Liver (tissue), 9 donors: ENCODE results near the gene CASP10. TPM values are rescaled to one million over a fixed set of nuclear protein-coding genes. Genes with fewer than 3 reads are reported as not detected.
A peak's percentile ranks its signal among the peaks of the same experiment; 100 is the strongest.

ENCODE experiments used
- DNase-seq: peaks from one replicate; pipeline ENCODE4 v3.0.0-alpha.2; 2017; ENCODE audit warnings: low spot score
- H3K27ac ChIP-seq, 2 donors: one replicate each; pipeline ENCODE4 v1.7.0; 2013; ENCODE audit warnings: inconsistent platforms in 2 of 2, low read length in 2 of 2, control low read depth in 1 of 2, low read depth in 1 of 2, mild to moderate bottlenecking in 1 of 2
- H3K27me3 ChIP-seq, 4 donors: one replicate each; pipeline versions ENCODE4 v1.6.1 to v1.7.0; 2013; ENCODE audit warnings: low read length in 3 of 4, inconsistent platforms in 1 of 4, mild to moderate bottlenecking in 1 of 4, moderate library complexity in 1 of 4; ENCODE audit not compliant: control insufficient read depth in 4 of 4, insufficient read depth in 4 of 4
- H3K36me3 ChIP-seq, 4 donors: one replicate each; pipeline versions ENCODE4 v1.6.1 to v1.7.0; 2013; ENCODE audit warnings: low read length in 3 of 4, mild to moderate bottlenecking in 3 of 4, low read depth in 1 of 4, moderate library complexity in 1 of 4; ENCODE audit not compliant: control insufficient read depth in 4 of 4, insufficient read depth in 3 of 4
- H3K4me1 ChIP-seq, 4 donors: one replicate each; pipeline versions ENCODE4 v1.6.1 to v1.7.0; 2013; ENCODE audit warnings: low read length in 3 of 4, mild to moderate bottlenecking in 3 of 4, moderate library complexity in 1 of 4; ENCODE audit not compliant: control insufficient read depth in 4 of 4, insufficient read depth in 4 of 4
- H3K4me3 ChIP-seq, 3 donors: one replicate each; pipeline versions ENCODE4 v1.6.1 to v1.7.0; 2013; ENCODE audit warnings: low read length in 3 of 3, control low read depth in 1 of 3, low read depth in 1 of 3, mild to moderate bottlenecking in 1 of 3
- H3K9ac ChIP-seq, 2 donors: one replicate each; pipeline ENCODE4 v1.7.0; 2013; ENCODE audit warnings: low read length in 2 of 2, mild to moderate bottlenecking in 2 of 2, moderate library complexity in 2 of 2, control low read depth in 1 of 2, low read depth in 1 of 2
- H3K9me3 ChIP-seq, 4 donors: one replicate each; pipeline versions ENCODE4 v1.6.1 to v1.7.0; 2013; ENCODE audit warnings: low read length in 3 of 4; ENCODE audit not compliant: control insufficient read depth in 4 of 4
- ATF3 ChIP-seq: IDR thresholded peaks from 2 replicates; pipeline ENCODE4 v1.6.1; 2016; ENCODE audit warnings: antibody characterized with exemption
- CTCF ChIP-seq: fragments of 150-350 bp; IDR thresholded peaks from 2 replicates; pipeline ENCODE4 v1.5.1; 2017; ENCODE audit warnings: improper control_type of control experiment, low read depth, low read length; ENCODE audit not compliant: missing input control
- EGR1 ChIP-seq, 2 donors: IDR thresholded peaks; 2 replicates each; pipeline ENCODE4 v1.6.1; 2016 to 2018; ENCODE audit warnings: antibody characterized with exemption in 2 of 2, low read depth in 2 of 2
- FOXA1 ChIP-seq: IDR thresholded peaks from 2 replicates; pipeline ENCODE4 v1.6.1; 2016; ENCODE audit warnings: antibody characterized with exemption
- FOXA2 ChIP-seq: IDR thresholded peaks from 2 replicates; pipeline ENCODE4 v1.6.1; 2016; ENCODE audit warnings: antibody characterized with exemption
- GABPA ChIP-seq, 2 donors: IDR thresholded peaks in 1 of 2; conservative IDR thresholded peaks in 1 of 2; 2 replicates each; pipeline ENCODE4 v1.6.1; 2016; ENCODE audit warnings: antibody characterized with exemption in 2 of 2, mild to moderate bottlenecking in 1 of 2, moderate library complexity in 1 of 2
- HNF4A ChIP-seq, 2 donors: conservative IDR thresholded peaks; 2 replicates each; pipeline ENCODE4 v1.6.1; 2016; ENCODE audit warnings: antibody characterized with exemption in 2 of 2, mild to moderate bottlenecking in 2 of 2
- HNF4G ChIP-seq: IDR thresholded peaks from 2 replicates; pipeline ENCODE4 v1.6.1; 2016; ENCODE audit warnings: antibody characterized with exemption
- JUND ChIP-seq, 2 donors: IDR thresholded peaks; 2 replicates each; pipeline ENCODE4 v1.6.1; 2016; ENCODE audit warnings: antibody characterized with exemption in 2 of 2
- NR2F2 ChIP-seq: IDR thresholded peaks from 2 replicates; pipeline ENCODE4 v1.6.1; 2016; ENCODE audit warnings: antibody characterized with exemption
- RAD21 ChIP-seq, 2 donors: IDR thresholded peaks; 2 replicates each; pipeline ENCODE4 v1.6.1; 2016; ENCODE audit warnings: antibody characterized with exemption in 2 of 2, mild to moderate bottlenecking in 2 of 2
- RXRA ChIP-seq, 2 donors: IDR thresholded peaks; 2 replicates each; pipeline ENCODE4 v1.6.1; 2017 to 2018; ENCODE audit warnings: antibody characterized with exemption in 2 of 2, mild to moderate bottlenecking in 1 of 2
- SP1 ChIP-seq: IDR thresholded peaks from 2 replicates; pipeline ENCODE4 v1.6.1; 2018; ENCODE audit warnings: antibody characterized with exemption, mild to moderate bottlenecking
- TAF1 ChIP-seq: conservative IDR thresholded peaks from 2 replicates; pipeline ENCODE4 v1.6.1; 2016; ENCODE audit warnings: antibody characterized with exemption, mild to moderate bottlenecking
- YY1 ChIP-seq: IDR thresholded peaks from 2 replicates; pipeline ENCODE4 v1.6.1; 2016; ENCODE audit warnings: antibody characterized with exemption, mild to moderate bottlenecking
- WGBS: extraction: QIAGEN DNeasy Blood & Tissue Kit; methylation state at CpG from one replicate; pipeline ENCODE4 v1.1.7; 2013; 5-methylcytosine and 5-hydroxymethylcytosine counted together
- polyA plus RNA-seq, 2 donors: library from polyadenylated mRNA; stranded (reverse) in 1 of 2; unstranded in 1 of 2; fragments of 200-250 nt in 1 of 2; fragments of >200 nt in 1 of 2; fragmentation: Nextera tagmentation in 1 of 2; extraction: Ambion mirVana in 1 of 2; gene quantifications; one replicate each; pipeline versions ENCODE4 v1.2.1 to v1.2.3, GENCODE V29; 2013 to 2015
- total RNA-seq, 2 donors: library from RNA; depleted of rRNA; stranded (reverse); fragments of >200 nt; gene quantifications; one replicate each; pipeline ENCODE4 v1.2.3, GENCODE V29; 2014
- TF ChIP-seq, protein P1 (sequence below): IDR thresholded peaks from 2 replicates; pipeline ENCODE4 v1.6.1; 2016; ENCODE audit warnings: antibody characterized with exemption, mild to moderate bottlenecking
- TF ChIP-seq, protein P2 (sequence below): IDR thresholded peaks from 2 replicates; pipeline ENCODE4 v1.6.1; 2016; ENCODE audit warnings: antibody characterized with exemption
- TF ChIP-seq, protein P3 (sequence below): IDR thresholded peaks from 2 replicates; pipeline ENCODE4 v1.6.1; 2016; ENCODE audit warnings: antibody characterized with exemption
- donor health status: healthy.
- donor health status: healthy.
- donor health status: healthy.
- donor health status: healthy.
- donor health status: healthy.

Gene CASP10
- total and polyA plus RNA-seq, 4 donors, result 2.2 to 13.6 (median 5.6) TPM

DNA sequence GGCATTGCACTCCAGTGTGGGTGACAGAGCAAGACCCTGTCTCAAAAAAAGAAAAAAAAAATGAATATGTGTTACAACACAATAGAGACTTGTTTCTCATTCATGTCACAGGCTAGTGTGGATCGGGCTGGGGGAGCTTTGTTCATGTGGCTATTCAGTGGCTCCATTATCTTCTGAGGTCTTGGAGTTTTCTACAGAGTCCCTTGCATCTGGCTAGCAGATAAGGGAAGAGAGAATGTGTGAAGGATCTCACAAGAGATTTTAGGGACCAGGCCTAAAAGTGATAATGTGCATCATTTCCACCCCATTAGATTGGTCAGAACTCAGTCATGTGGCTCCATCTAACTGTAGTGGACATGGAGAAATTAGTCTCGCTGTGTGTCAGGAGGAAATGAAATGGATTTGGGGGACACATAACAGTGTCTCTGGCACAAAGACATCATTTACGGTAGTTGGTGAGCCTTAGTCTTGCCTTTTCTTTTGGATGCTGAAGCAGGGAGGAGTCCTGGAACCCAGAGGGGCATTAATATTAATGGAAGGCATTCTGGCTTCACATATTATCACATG lies 32.4 kb upstream of the CASP10 start:
- Histone ChIP-seq H3K27ac (peak overlapping the region; percentile 68 to 80), H3K9ac (no peak overlapping the region), H3K36me3 (peaks cover 22 to 43% (median 40%) of the 10 kb centered on the region in 4 donors), H3K4me1 (peaks cover 3 to 20% (median 13%) of the 10 kb centered on the region in 4 donors), H3K27me3 (no peaks in the 10 kb centered on the region), H3K9me3 (no peaks in the 10 kb centered on the region), H3K4me3 (no peak overlapping the region)
- TF ChIP-seq JUND (IDR thresholded peaks at IDR 0.05) (no peak), ATF3 (no peak), FOXA2 (no peak), SP1 (no peak), TAF1 (no peak), HNF4G (no peak), RXRA (IDR thresholded peaks at IDR 0.05) (no peak), FOXA1 (no peak), YY1 (no peak), GABPA (IDR thresholded peaks at IDR 0.05 in 1 of 2, conservative IDR thresholded peaks at IDR 0.05 in 1 of 2) (no peak), EGR1 (IDR thresholded peaks at IDR 0.05; ENCODE audit: low read depth in 2 of 2) (no peak), NR2F2 (no peak), HNF4A (conservative IDR thresholded peaks at IDR 0.05) (no peak), CTCF (no peak), RAD21 (IDR thresholded peaks at IDR 0.05) (no peak)
- TF ChIP-seq, protein P1, sequence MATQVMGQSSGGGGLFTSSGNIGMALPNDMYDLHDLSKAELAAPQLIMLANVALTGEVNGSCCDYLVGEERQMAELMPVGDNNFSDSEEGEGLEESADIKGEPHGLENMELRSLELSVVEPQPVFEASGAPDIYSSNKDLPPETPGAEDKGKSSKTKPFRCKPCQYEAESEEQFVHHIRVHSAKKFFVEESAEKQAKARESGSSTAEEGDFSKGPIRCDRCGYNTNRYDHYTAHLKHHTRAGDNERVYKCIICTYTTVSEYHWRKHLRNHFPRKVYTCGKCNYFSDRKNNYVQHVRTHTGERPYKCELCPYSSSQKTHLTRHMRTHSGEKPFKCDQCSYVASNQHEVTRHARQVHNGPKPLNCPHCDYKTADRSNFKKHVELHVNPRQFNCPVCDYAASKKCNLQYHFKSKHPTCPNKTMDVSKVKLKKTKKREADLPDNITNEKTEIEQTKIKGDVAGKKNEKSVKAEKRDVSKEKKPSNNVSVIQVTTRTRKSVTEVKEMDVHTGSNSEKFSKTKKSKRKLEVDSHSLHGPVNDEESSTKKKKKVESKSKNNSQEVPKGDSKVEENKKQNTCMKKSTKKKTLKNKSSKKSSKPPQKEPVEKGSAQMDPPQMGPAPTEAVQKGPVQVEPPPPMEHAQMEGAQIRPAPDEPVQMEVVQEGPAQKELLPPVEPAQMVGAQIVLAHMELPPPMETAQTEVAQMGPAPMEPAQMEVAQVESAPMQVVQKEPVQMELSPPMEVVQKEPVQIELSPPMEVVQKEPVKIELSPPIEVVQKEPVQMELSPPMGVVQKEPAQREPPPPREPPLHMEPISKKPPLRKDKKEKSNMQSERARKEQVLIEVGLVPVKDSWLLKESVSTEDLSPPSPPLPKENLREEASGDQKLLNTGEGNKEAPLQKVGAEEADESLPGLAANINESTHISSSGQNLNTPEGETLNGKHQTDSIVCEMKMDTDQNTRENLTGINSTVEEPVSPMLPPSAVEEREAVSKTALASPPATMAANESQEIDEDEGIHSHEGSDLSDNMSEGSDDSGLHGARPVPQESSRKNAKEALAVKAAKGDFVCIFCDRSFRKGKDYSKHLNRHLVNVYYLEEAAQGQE, result no peak
- TF ChIP-seq, protein P2, sequence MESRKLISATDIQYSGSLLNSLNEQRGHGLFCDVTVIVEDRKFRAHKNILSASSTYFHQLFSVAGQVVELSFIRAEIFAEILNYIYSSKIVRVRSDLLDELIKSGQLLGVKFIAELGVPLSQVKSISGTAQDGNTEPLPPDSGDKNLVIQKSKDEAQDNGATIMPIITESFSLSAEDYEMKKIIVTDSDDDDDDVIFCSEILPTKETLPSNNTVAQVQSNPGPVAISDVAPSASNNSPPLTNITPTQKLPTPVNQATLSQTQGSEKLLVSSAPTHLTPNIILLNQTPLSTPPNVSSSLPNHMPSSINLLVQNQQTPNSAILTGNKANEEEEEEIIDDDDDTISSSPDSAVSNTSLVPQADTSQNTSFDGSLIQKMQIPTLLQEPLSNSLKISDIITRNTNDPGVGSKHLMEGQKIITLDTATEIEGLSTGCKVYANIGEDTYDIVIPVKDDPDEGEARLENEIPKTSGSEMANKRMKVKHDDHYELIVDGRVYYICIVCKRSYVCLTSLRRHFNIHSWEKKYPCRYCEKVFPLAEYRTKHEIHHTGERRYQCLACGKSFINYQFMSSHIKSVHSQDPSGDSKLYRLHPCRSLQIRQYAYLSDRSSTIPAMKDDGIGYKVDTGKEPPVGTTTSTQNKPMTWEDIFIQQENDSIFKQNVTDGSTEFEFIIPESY, result no peak
- TF ChIP-seq, protein P3, sequence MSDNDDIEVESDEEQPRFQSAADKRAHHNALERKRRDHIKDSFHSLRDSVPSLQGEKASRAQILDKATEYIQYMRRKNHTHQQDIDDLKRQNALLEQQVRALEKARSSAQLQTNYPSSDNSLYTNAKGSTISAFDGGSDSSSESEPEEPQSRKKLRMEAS, result no peak
- 95% methylated on average over 3 of the region's 3 CpGs for WGBS
- no peak for DNase-seq
